BLaER1 treated with 17β-estradiol and CSF1 and Interleukin-3, amounts not matched to agents 10 nM and 100 nM (cell line): Measurements from ENCODE around the gene TNNI2.

ENCODE experiments used
- H3K27ac ChIP-seq, 11 experiments: shearing (Covaris generic); formaldehyde crosslinking; 2 replicates each; pipeline ENCODE4 v1.8.1; 2022
- H3K27me3 ChIP-seq, 11 experiments: shearing (Covaris generic); formaldehyde crosslinking; 2 replicates each; pipeline ENCODE4 v1.8.1; 2022
- H3K36me3 ChIP-seq, 11 experiments: shearing (Covaris generic); formaldehyde crosslinking; 2 replicates each; pipeline ENCODE4 v1.8.1; 2022
- H3K4me1 ChIP-seq, 10 experiments: shearing (Covaris generic); formaldehyde crosslinking; 2 replicates each; pipeline ENCODE4 v1.8.1; 2022
- H3K4me2 ChIP-seq, 11 experiments: shearing (Covaris generic); formaldehyde crosslinking; 2 replicates each; pipeline ENCODE4 v1.8.1; 2022
- H3K4me3 ChIP-seq, 10 experiments: shearing (Covaris generic); formaldehyde crosslinking; 2 replicates each; pipeline ENCODE4 v1.8.1; 2022
- H3K9ac ChIP-seq, 11 experiments: shearing (Covaris generic); formaldehyde crosslinking; 2 replicates each; pipeline ENCODE4 v1.8.1; 2022
- H3K9me3 ChIP-seq, 11 experiments: shearing (Covaris generic); formaldehyde crosslinking; replicated peaks in 1 of 11; 2 replicates each; pipeline ENCODE4 v1.8.1; 2022
- H4K20me1 ChIP-seq, 11 experiments: shearing (Covaris generic); formaldehyde crosslinking; 2 replicates each; pipeline ENCODE4 v1.8.1; 2022
- Cebpa-rat ChIP-seq, 11 experiments: shearing (Covaris generic); IDR thresholded peaks; 2 replicates each; pipeline ENCODE4 v1.8.1; 2022

Gene TNNI2

GRCh38 chr11:1889224-1889930, 50.6 kb downstream of the TNNI2 start:
- TF ChIP-seq Cebpa-rat (IDR thresholded peaks at IDR 0.05), result no peak
- Histone ChIP-seq H3K9ac (peak overlapping the region; percentile 64 to 81 (median 79); a peak in 21 of 22 replicates), H3K9me3 (no peaks in the 10 kb centered on the region), H3K27ac (peak overlapping the region in 10 of 11 experiments; percentile 45 to 87 (median 81); a peak in 20 of 22 replicates), H3K27me3 (peaks cover 0 to 6% (median 0%) of the 10 kb centered on the region in 11 experiments; a peak in 3 of 22 replicates), H4K20me1 (no peaks in the 10 kb centered on the region), H3K4me1 (peaks cover 40 to 56% (median 51%) of the 10 kb centered on the region in 10 experiments), H3K4me2 (peak overlapping the region; percentile 77 to 100 (median 99)), H3K4me3 (peak overlapping the region in 8 of 10 experiments; percentile 51 to 69 (median 58); a peak in 16 of 20 replicates), H3K36me3 (peaks cover 0 to 17% (median 0%) of the 10 kb centered on the region in 11 experiments; a peak in 5 of 22 replicates)

- TF ChIP-seq Cebpa-rat (IDR thresholded peaks at IDR 0.05), result no peak
- Histone ChIP-seq H4K20me1 (no peaks in the 10 kb centered on the region), H3K36me3 (peaks cover 0 to 9% (median 0%) of the 10 kb centered on the region in 11 experiments; a peak in 4 of 22 replicates), H3K27ac (peak overlapping the region in 10 of 11 experiments; percentile 45 to 87 (median 81); a peak in 20 of 22 replicates), H3K4me3 (peak overlapping the region in 8 of 10 experiments; percentile 51 to 69 (median 58); a peak in 16 of 20 replicates), H3K9me3 (no peaks in the 10 kb centered on the region), H3K9ac (peak overlapping the region; percentile 64 to 81 (median 79); a peak in 21 of 22 replicates), H3K27me3 (peaks cover 0 to 6% (median 0%) of the 10 kb centered on the region in 11 experiments; a peak in 3 of 22 replicates), H3K4me2 (peak overlapping the region; percentile 77 to 100 (median 99)), H3K4me1 (peaks cover 40 to 56% (median 51%) of the 10 kb centered on the region in 10 experiments)
Observed at GRCh38 chr11:1889941-1890855, 51.4 kb downstream of the TNNI2 start.
